K562 (cell line): ENCODE data around the gene SYMPK. TPM values are rescaled to one million over a fixed set of nuclear protein-coding genes. Genes with fewer than 3 reads are reported as not detected.

ENCODE experiments used
- ATAC-seq: fragments of 200-7000 bp; cut with Tn5 transposase; 3 replicates; pipeline ENCODE4 v1.9.1; 2020; ENCODE audit warnings: moderate library complexity
- BruUV-seq: library from RNA; stranded (reverse); fragments of 400-500 nt; replicated peaks from 2 replicates; lab custom pipeline; 2021; lab: Mats Ljungman, UMichigan
- CTCF ChIA-PET: fragments of 300-600 bp; formaldehyde crosslinking; extraction: SDS; loops from one replicate; lab custom pipeline; 2021; ENCODE audit warnings: low intra/inter-chr PET ratio; lab: Yijun Ruan, JAX
- POLR2A ChIA-PET: fragments of 300-600, 350-650 bp; sonication (Branson Sonifier 250); formaldehyde crosslinking; extraction: SDS; loops from one replicate; lab custom pipeline; 2021; ENCODE audit warnings: antibody characterized with exemption, inconsistent platforms; lab: Yijun Ruan, JAX
- DNase-seq, 4 experiments: peaks; one replicate each; pipeline versions ENCODE4 v3.0.0 to v3.0.0-alpha.2; 2011 to 2018; ENCODE audit warnings: low spot score in 3 of 4, mixed read lengths in 3 of 4; ENCODE audit errors: extremely low read depth in 1 of 4
- FAIRE-seq: peaks from 2 replicates; lab custom pipeline; 2011; peaks lifted over from hg19 to GRCh38; lab: Jason Lieb, UNC
- H2AFZ ChIP-seq: 2 replicates; pipeline ENCODE4 v1.6.0; 2011; ENCODE audit warnings: low read depth, low read length, control low read depth, inconsistent platforms
- H3K27ac ChIP-seq: fragments of 200-600 bp; 3 replicates; pipeline ENCODE4 v1.8.0; 2011; ENCODE audit warnings: low read depth, mild to moderate bottlenecking, control low read depth, inconsistent platforms, low read length, moderate library complexity, mixed read lengths; ENCODE audit errors: extremely low read depth
- H3K27me3 ChIP-seq, 2 experiments: fragments of 300-600 bp in 1 of 2; 2 replicates in 1 of 2; 3 replicates in 1 of 2; pipeline versions ENCODE4 v1.6.0 to v1.8.0; 2011; ENCODE audit warnings: inconsistent platforms in 2 of 2, low read length in 2 of 2, mild to moderate bottlenecking in 1 of 2, mixed read lengths in 1 of 2, moderate library complexity in 1 of 2; ENCODE audit not compliant: control insufficient read depth in 2 of 2, insufficient read depth in 2 of 2
- H3K36me3 ChIP-seq: fragments of 300-600 bp; 3 replicates; pipeline ENCODE4 v1.8.0; 2011; ENCODE audit warnings: mild to moderate bottlenecking, low read length, inconsistent platforms; ENCODE audit not compliant: control insufficient read depth, insufficient read depth
- H3K4me1 ChIP-seq, 2 experiments: fragments of 200-600 bp in 1 of 2; replicated peaks in 1 of 2; 2 replicates in 1 of 2; 3 replicates in 1 of 2; pipeline versions ENCODE4 v1.5.1 to v1.8.0; 2011; ENCODE audit warnings: inconsistent platforms in 2 of 2, low read length in 2 of 2, mild to moderate bottlenecking in 1 of 2, mixed read lengths in 1 of 2, moderate library complexity in 1 of 2; ENCODE audit not compliant: control insufficient read depth in 2 of 2, insufficient read depth in 2 of 2
- H3K4me2 ChIP-seq: 2 replicates; pipeline ENCODE4 v1.6.1; 2011; ENCODE audit warnings: low read length, control low read depth, inconsistent platforms, mixed read lengths; ENCODE audit not compliant: insufficient read depth
- H3K4me3 ChIP-seq: fragments of 200-600 bp; sonication (generic), shearing (Covaris generic); 2 replicates; pipeline ENCODE4 v1.5.1; 2016; ENCODE audit warnings: control low read depth, inconsistent platforms
- H3K79me2 ChIP-seq: fragments of 200-600 bp; 3 replicates; pipeline ENCODE4 v1.8.0; 2011; ENCODE audit warnings: low read length, inconsistent platforms; ENCODE audit not compliant: control insufficient read depth, insufficient read depth
- H3K9ac ChIP-seq, 2 experiments: 2 replicates each; pipeline versions ENCODE4 v1.6.0 to v1.6.1; 2011; ENCODE audit warnings: low read depth in 2 of 2, low read length in 2 of 2, control low read depth in 1 of 2, inconsistent platforms in 1 of 2, mild to moderate bottlenecking in 1 of 2, mixed read lengths in 1 of 2; ENCODE audit not compliant: insufficient read depth in 1 of 2
- H3K9me1 ChIP-seq: one replicate; pipeline ENCODE4 v1.6.0; 2011; ENCODE audit warnings: inconsistent platforms, mild to moderate bottlenecking, low read length, moderate library complexity; ENCODE audit not compliant: control insufficient read depth, insufficient read depth
- H3K9me3 ChIP-seq: replicated peaks from 2 replicates; pipeline ENCODE4 v1.5.1; 2011; ENCODE audit warnings: low read depth, low read length, inconsistent platforms; ENCODE audit not compliant: control insufficient read depth, insufficient read depth
- H4K20me1 ChIP-seq: replicated peaks from 2 replicates; pipeline ENCODE4 v1.6.1; 2011; ENCODE audit warnings: low read length, inconsistent platforms, mixed read lengths; ENCODE audit not compliant: control insufficient read depth, insufficient read depth
- IFI16 ChIP-seq: fragments of 250-450 bp; sonication (Bioruptor Pico); IDR thresholded peaks from 2 replicates; pipeline ENCODE4 v2.1.2; 2022; ENCODE audit warnings: mild to moderate bottlenecking, inconsistent platforms
- KDM4B ChIP-seq, 2 experiments: fragments of 450-650 bp in 1 of 2; sonication (generic) in 1 of 2; IDR thresholded peaks; 2 replicates each; pipeline ENCODE4 v1.6.1; 2016 to 2017; ENCODE audit warnings: borderline replicate concordance in 2 of 2, antibody characterized with exemption in 1 of 2, low read depth in 1 of 2, mild to moderate bottlenecking in 1 of 2
- POLR2G ChIP-seq: fragments of 200-400 bp; formaldehyde crosslinking; IDR thresholded peaks from 2 replicates; pipeline ENCODE4 v1.6.1; 2017; ENCODE audit warnings: low read depth, mild to moderate bottlenecking, antibody characterized with exemption, low read length, moderate library complexity
- SUPT5H ChIP-seq: fragments of 450-650 bp; IDR thresholded peaks from 2 replicates; pipeline ENCODE4 v1.6.1; 2016
- WGBS: fragments of 100-300 bp; shearing (Covaris generic); methylation state at CpG from one replicate; pipeline ENCODE4 v1.1.6; 2016; ENCODE audit warnings: low coverage, mixed read lengths; ENCODE audit not compliant: insufficient coverage; ENCODE audit errors: missing lambda C conversion rate; 5-methylcytosine and 5-hydroxymethylcytosine counted together
- in situ Hi-C: fragments of 300-500 bp; cut with MboI; formaldehyde crosslinking; loops from 4 replicates; pipeline ENCODE4 v1.15.0; 2018; ENCODE audit warnings: inconsistent platforms, mixed read lengths
- intact Hi-C: fragments of 100-400 bp; cut with micrococcal nuclease; formaldehyde crosslinking; loops from 2 replicates; pipeline ENCODE4 v1.14.2; 2022
- polyA plus RNA-seq, 8 experiments: library from polyadenylated mRNA; depleted of rRNA in 4 of 8; stranded (reverse) in 5 of 8; unstranded in 3 of 8; fragments of >200 nt; fragmentation: Nextera tagmentation in 2 of 8; fragmentation: Illumina TruSeq in 1 of 8; extraction: Ambion mirVana in 2 of 8; extraction: Trizol in 1 of 8; gene quantifications; 2 replicates each; pipeline versions ENCODE4 v1.2.1 to v1.2.3, GENCODE V29; 2011 to 2014; ENCODE audit warnings: inconsistent platforms in 1 of 8, missing spikeins in 1 of 8
- total RNA-seq, 7 experiments: library from RNA; depleted of rRNA in 6 of 7; stranded (reverse); fragments of >200 nt in 6 of 7; fragmentation: Illumina TruSeq in 2 of 7; extraction: Trizol in 2 of 7; gene quantifications; 2 replicates each; pipeline versions ENCODE4 v1.2.1 to v1.2.3, GENCODE V29; 2011 to 2021; ENCODE audit warnings: low replicate concordance in 1 of 7
- TF ChIP-seq, protein P1 (sequence below): fragments of 250-450 bp; sonication (Bioruptor Pico); IDR thresholded peaks from 2 replicates; pipeline ENCODE4 v1.9.0; 2021; ENCODE audit warnings: mild to moderate bottlenecking, inconsistent platforms

Gene SYMPK
- total and polyA plus RNA-seq, 9 of the 15 experiments (the other 6 are each of a cell fraction or from before 2014, with no cell fraction given), result 0.73 to 95.5 (median 58.4) TPM

- no TSS peak for BruUV-seq
- 93% methylated on average over 14 of the region's 16 CpGs for WGBS
- no peak overlapping the region for H3K4me3 ChIP-seq
Observed at GRCh38 chr19:45828945-45829344, 34.0 kb downstream of the SYMPK start.

More at GRCh38 chr19:45828945-45829344, 34.0 kb downstream of the SYMPK start:
- in situ Hi-C loops, result no loop called here
- H3K4me1 ChIP-seq, result peaks cover 0 to 3% of the 10 kb centered on the region in 2 experiments; a peak in 1 of 5 replicates
- H3K27ac ChIP-seq, result no peak overlapping the region
- H2AFZ ChIP-seq, result no peak overlapping the region
- intact Hi-C loops, result no loop called here
- H3K36me3 ChIP-seq, result peaks cover 90% of the 10 kb centered on the region; the same call in 2 of the 3 replicates
- no peaks in the 10 kb centered on the region for H3K27me3 ChIP-seq
- no peak overlapping the region for H3K9ac ChIP-seq
- no peaks in the 10 kb centered on the region for H3K79me2 ChIP-seq
- ChIA-PET POLR2A (no interaction called here), CTCF (no interaction called here)
- no peak for FAIRE-seq
- TF ChIP-seq POLR2G (peak; percentile 64), KDM4B (IDR thresholded peaks at IDR 0.05; ENCODE audit: borderline replicate concordance in 2 of 2, low read depth in 1 of 2) (no peak), SUPT5H (peak; percentile 35; the same call in 1 of the 2 replicates), IFI16 (CRISPR knock-in tag) (no peak)
- TF ChIP-seq, protein P1, sequence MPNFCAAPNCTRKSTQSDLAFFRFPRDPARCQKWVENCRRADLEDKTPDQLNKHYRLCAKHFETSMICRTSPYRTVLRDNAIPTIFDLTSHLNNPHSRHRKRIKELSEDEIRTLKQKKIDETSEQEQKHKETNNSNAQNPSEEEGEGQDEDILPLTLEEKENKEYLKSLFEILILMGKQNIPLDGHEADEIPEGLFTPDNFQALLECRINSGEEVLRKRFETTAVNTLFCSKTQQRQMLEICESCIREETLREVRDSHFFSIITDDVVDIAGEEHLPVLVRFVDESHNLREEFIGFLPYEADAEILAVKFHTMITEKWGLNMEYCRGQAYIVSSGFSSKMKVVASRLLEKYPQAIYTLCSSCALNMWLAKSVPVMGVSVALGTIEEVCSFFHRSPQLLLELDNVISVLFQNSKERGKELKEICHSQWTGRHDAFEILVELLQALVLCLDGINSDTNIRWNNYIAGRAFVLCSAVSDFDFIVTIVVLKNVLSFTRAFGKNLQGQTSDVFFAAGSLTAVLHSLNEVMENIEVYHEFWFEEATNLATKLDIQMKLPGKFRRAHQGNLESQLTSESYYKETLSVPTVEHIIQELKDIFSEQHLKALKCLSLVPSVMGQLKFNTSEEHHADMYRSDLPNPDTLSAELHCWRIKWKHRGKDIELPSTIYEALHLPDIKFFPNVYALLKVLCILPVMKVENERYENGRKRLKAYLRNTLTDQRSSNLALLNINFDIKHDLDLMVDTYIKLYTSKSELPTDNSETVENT (CRISPR knock-in tag), result no peak
- DNase-seq, result no peak
- peaks cover 6% of the 10 kb centered on the region for H3K9me1 ChIP-seq
- H3K4me2 ChIP-seq, result no peak overlapping the region
- no peak for ATAC-seq
- H3K9me3 ChIP-seq, result no peaks in the 10 kb centered on the region
- H4K20me1 ChIP-seq, result no peaks in the 10 kb centered on the region
